ENCODE measurements around the gene TMC1.
A peak's percentile ranks its signal among the peaks of the same experiment; 100 is the strongest.

TMC1 gene

DNA sequence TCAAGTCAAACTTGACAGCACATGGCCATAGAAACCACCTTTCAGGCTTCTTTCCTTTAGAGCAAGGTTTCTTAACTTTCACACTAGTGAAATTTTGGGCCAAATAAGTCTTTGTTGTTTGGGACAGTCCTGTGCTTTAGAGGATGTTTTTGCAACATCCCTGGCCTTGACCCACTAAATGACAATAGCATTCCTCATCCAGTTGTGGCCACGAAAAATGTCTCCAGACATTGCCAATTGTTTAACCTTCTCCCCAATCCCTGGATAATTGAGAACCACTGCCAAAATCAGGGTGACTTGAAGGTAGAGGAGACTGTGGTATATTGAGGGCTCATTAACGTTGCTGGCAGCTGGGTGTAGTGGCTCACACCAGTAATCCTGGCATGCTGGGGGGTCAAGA is 359.4 kb downstream of the TMC1 start:
- Histone ChIP-seq H3K4me3 (no peak overlapping the region), H3K27ac (no peak overlapping the region)
- no peak for DNase-seq (ENCODE audit: low spot score)
- TF ChIP-seq, protein P1, sequence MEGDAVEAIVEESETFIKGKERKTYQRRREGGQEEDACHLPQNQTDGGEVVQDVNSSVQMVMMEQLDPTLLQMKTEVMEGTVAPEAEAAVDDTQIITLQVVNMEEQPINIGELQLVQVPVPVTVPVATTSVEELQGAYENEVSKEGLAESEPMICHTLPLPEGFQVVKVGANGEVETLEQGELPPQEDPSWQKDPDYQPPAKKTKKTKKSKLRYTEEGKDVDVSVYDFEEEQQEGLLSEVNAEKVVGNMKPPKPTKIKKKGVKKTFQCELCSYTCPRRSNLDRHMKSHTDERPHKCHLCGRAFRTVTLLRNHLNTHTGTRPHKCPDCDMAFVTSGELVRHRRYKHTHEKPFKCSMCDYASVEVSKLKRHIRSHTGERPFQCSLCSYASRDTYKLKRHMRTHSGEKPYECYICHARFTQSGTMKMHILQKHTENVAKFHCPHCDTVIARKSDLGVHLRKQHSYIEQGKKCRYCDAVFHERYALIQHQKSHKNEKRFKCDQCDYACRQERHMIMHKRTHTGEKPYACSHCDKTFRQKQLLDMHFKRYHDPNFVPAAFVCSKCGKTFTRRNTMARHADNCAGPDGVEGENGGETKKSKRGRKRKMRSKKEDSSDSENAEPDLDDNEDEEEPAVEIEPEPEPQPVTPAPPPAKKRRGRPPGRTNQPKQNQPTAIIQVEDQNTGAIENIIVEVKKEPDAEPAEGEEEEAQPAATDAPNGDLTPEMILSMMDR (IDR thresholded peaks at IDR 0.05) = no peak

DNA sequence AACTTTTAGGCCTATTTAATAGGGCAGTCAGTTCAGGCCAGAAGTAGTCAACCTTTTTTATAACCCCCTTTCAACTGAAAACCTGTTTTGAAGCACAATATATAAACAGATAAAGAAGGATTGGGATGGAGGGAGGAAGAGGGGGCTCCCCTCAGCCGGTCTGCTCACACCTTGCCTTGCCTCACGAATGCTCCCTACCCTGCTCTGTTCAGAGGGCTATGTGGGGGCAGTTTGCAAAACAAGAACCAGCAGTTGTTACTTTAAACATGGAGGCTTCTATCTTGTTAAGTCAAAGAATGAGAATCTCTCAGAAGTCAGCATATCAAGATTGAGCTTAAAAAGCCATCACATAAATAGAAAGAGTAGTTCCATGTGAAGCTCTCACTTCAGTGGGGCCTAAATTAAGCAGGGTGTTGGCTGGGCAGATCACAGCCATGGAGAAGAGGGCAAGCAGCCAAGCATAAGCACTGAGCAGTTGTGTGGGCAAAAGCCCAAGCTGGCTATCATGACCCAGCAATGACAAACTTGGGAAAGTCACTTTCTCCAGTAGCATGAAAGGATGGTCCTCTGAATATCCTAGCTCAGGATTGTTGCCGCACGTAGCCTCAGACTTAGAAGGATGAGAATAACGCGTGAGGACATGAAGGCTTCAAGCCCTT is 360.8 kb downstream of the TMC1 start:
- DNase-seq (ENCODE audit: low spot score) = no peak
- Histone ChIP-seq H3K4me3 (no peak overlapping the region), H3K27ac (peak overlapping the region; percentile 11 to 62)
- TF ChIP-seq, protein P1 (IDR thresholded peaks at IDR 0.05) = no peak

DNA sequence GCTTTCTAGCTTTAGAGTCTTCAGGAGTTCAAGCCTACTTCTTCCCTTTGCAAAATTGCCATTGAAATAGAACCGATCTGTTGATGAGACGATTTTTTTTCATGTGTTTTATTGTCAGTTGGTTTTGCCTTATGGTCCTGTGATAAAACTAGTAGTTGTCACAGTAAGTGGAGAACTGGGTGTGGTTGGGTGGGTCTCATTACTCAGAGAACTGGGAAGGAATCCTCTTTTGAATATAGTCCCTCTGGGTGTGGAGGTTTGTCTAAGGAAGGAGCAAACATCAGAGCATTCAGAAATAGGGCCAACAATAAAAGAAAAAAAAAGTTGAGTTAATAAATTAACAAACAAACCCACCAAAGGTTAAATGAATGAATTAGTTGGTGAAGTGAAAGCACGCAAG is 362.5 kb downstream of the TMC1 start:
- Histone ChIP-seq H3K4me3 (no peak overlapping the region), H3K27ac (no peak overlapping the region)
- DNase-seq (ENCODE audit: low spot score) = no peak
- TF ChIP-seq, protein P1 (IDR thresholded peaks at IDR 0.05) = no peak

DNA sequence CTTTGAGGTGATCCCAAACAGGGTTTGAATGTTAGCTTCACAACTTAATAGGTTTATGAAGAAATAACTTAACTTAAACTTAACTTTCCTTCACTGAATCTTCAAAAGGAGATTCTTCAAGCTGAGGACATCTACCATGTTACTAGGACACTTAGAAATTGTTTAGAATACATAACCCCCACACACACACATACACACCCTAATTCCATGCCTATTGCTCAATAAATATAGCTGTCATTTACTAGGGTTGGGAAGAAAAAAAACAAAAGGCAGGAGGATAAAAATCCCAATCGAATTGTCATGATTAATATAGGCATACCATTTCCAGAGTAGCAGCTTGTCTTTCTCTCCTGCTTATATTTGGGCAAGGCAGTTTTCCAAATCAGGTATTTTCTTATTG is 363.1 kb downstream of the TMC1 start:
- Histone ChIP-seq H3K27ac (no peak overlapping the region), H3K4me3 (no peak overlapping the region)
- TF ChIP-seq, protein P1 (IDR thresholded peaks at IDR 0.05) = no peak
- no peak for DNase-seq (ENCODE audit: low spot score)
